Measurements from ENCODE around the gene FAP.

The FAP gene

DNA sequence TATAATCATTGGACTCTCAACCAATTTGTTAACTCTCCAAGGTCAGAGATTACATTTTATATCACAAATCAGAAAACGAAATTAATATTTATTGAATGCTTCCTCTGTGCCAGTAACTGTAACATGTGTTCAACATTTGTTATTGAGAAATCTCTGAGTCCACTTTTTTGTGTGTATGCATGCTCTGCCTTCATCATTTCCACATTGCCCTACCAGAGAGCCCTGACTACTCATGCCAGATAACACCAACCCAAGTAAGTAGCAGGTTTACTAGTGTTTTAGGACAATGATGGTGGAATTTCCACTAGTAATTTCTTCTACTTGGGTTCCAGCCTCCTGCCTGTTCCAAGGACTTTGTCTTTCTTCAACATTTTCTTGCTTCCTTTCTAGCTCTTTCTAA is 14.2 kb upstream of the FAP start:
- Histone ChIP-seq H3K36me3 (ENCODE audit: control insufficient read depth, insufficient read depth, low read length) (no peaks in the 10 kb centered on the region), H3K27ac (ENCODE audit: low read depth, low read length) (no peak overlapping the region), H3K27me3 (ENCODE audit: control insufficient read depth, insufficient read depth, low read length) (no peaks in the 10 kb centered on the region), H3K4me3 (ENCODE audit: low read length) (no peak overlapping the region), H3K9ac (ENCODE audit: low read length) (no peak overlapping the region), H3K4me1 (ENCODE audit: control insufficient read depth, insufficient read depth, low read length) (peaks cover 2% of the 10 kb centered on the region)

DNA sequence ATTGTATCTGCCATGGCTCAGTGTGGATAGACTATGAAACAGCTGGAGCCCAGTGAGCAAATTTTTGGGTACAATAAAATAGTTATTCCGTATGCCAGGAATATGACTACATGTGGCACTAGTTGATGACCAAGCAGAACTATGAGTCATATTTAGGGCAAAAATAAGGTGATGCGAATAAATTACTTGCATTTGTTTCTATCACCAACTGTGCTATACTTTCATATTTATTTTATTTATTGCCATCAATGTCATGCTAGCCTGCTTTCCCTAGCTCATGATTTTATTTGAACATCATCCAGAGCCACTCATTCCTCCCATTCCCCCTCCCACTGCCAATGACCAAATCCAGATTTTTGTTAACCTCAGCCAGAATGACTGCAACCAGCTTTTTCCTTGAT is 13.3 kb upstream of the FAP start:
- H3K27me3 ChIP-seq (ENCODE audit: control insufficient read depth, insufficient read depth, low read length), result no peaks in the 10 kb centered on the region
- H3K4me1 ChIP-seq (ENCODE audit: control insufficient read depth, insufficient read depth, low read length), result peaks cover 2% of the 10 kb centered on the region
- H3K36me3 ChIP-seq (ENCODE audit: control insufficient read depth, insufficient read depth, low read length), result no peaks in the 10 kb centered on the region
- H3K9ac ChIP-seq (ENCODE audit: low read length), result no peak overlapping the region
- H3K4me3 ChIP-seq (ENCODE audit: low read length), result no peak overlapping the region
- H3K27ac ChIP-seq (ENCODE audit: low read depth, low read length), result peak overlapping the region; percentile 53

DNA sequence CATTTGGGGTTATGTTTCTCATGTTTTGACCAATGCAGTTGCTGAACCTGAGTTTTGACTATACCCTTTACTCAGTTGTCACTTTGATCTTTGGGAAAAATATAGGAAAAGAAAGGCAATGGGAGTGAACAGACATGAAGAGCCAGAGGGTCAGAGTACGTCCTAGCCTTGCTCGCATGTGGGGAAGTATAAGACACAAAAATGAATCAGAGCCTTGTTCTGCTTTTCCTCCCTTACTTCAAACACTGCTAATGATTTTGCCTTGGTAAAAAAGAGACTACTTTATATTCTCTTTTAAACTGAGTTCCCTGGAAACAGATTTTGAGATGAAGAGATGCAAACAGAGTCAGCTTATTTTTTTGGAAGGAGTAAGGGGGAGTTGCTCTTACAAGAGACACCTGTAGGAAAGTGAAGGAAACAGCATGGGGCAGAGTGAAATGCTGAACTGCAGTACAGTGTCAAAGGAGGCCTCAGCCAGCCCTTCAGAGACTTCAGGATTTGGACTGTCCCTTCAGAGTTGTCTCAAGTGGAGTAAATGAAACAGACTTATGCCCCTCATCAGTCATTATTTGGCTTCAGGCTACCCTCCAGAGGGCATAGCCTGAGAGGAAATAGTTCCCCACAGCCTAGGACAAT is 11.1 kb upstream of the FAP start:
- no peaks in the 10 kb centered on the region for H3K36me3 ChIP-seq (ENCODE audit: control insufficient read depth, insufficient read depth, low read length)
- no peaks in the 10 kb centered on the region for H3K27me3 ChIP-seq (ENCODE audit: control insufficient read depth, insufficient read depth, low read length)
- H3K9ac ChIP-seq (ENCODE audit: low read length), result no peak overlapping the region
- no peak overlapping the region for H3K4me3 ChIP-seq (ENCODE audit: low read length)
- H3K27ac ChIP-seq (ENCODE audit: low read depth, low read length), result no peak overlapping the region
- H3K4me1 ChIP-seq (ENCODE audit: control insufficient read depth, insufficient read depth, low read length), result peaks cover 2% of the 10 kb centered on the region

DNA sequence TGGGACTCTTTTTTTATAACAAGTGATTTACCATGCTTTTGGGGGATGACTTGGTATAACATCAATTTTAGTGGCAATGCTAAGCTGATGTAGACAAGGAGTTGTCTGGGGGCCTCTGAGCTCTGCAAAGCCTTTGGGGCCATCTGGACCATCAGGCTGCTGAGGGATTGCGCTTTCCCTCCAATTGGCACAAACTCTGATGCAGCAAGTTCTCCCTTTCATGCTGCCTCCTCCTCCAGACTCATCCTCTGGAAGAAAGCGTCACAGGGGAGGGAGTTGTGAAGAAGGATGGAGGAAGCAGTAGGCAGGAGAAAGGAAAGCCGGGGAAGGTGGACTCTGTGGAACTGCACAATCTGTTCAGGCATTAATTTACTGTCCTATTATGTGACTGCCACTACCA is 10.2 kb upstream of the FAP start:
- Histone ChIP-seq H3K4me1 (ENCODE audit: control insufficient read depth, insufficient read depth, low read length) (peaks cover 2% of the 10 kb centered on the region), H3K36me3 (ENCODE audit: control insufficient read depth, insufficient read depth, low read length) (no peaks in the 10 kb centered on the region), H3K9ac (ENCODE audit: low read length) (no peak overlapping the region), H3K4me3 (ENCODE audit: low read length) (no peak overlapping the region), H3K27me3 (ENCODE audit: control insufficient read depth, insufficient read depth, low read length) (no peaks in the 10 kb centered on the region), H3K27ac (ENCODE audit: low read depth, low read length) (no peak overlapping the region)

DNA sequence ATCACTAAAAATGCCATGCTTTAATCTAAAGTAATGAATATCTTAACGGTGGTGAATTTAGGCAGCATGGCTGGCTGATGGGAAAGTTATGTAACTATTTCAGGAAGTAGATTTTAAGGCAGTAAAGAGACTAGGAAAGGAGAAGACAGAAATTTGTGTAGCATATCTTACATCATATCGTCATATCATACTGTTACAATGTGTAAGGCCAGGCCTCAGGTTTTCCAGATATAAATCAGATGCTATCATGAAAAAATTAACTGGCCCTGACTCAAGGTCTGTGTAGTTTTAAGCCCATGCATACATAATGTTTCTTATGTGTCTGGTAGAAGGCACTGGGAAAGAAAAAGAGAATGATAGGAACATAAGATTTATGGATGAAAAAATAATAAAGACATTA is 8.9 kb upstream of the FAP start:
- no peak overlapping the region for H3K4me3 ChIP-seq (ENCODE audit: low read length)
- no peaks in the 10 kb centered on the region for H3K4me1 ChIP-seq (ENCODE audit: control insufficient read depth, insufficient read depth, low read length)
- no peaks in the 10 kb centered on the region for H3K36me3 ChIP-seq (ENCODE audit: control insufficient read depth, insufficient read depth, low read length)
- peak overlapping the region; percentile 14 for H3K27ac ChIP-seq (ENCODE audit: low read depth, low read length)
- no peaks in the 10 kb centered on the region for H3K27me3 ChIP-seq (ENCODE audit: control insufficient read depth, insufficient read depth, low read length)
- H3K9ac ChIP-seq (ENCODE audit: low read length), result no peak overlapping the region

DNA sequence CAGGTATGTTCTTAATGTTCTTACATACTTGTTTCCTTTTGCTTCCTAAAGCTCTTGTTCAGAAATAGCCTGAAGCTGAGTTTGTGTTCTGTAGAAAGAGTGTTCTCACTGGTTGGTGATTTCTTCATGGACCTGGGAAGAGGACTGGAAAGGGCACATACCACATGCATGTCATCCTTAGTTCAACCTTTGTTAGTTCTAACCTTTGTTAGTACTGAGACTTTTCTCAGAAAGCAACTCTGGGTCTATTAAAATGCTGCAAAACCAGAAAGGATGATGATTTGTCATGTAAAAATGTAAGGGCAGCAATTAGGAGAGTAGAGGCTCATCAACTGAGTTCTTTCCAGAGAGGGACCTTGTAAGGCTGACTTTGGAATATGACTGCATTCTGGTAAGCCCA is 2.5 kb upstream of the FAP start:
- Histone ChIP-seq H3K9ac (ENCODE audit: low read length) (no peak overlapping the region), H3K4me1 (ENCODE audit: control insufficient read depth, insufficient read depth, low read length) (peaks cover 29% of the 10 kb centered on the region), H3K27ac (ENCODE audit: low read depth, low read length) (peak overlapping the region; percentile 86), H3K27me3 (ENCODE audit: control insufficient read depth, insufficient read depth, low read length) (no peaks in the 10 kb centered on the region), H3K36me3 (ENCODE audit: control insufficient read depth, insufficient read depth, low read length) (no peaks in the 10 kb centered on the region), H3K4me3 (ENCODE audit: low read length) (no peak overlapping the region)

DNA sequence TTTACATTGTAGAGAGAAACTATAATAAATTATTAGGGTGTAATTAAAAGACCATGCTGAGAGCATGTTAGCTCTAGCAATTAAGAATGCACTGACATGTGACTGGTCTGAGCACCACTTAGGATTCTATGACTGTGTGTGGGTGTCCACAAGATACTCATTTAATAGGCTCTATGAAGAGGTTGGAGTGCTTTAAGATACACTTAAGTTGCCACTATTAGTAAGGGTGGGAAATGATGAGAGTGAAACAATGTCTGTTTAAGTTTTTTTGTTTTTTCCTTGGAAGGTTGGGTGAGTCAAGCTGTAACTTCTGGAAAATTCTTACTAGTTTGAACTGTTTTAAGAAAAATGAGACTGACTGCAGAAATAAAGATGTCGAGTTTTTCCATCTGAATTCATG is 1.8 kb upstream of the FAP start:
- no peaks in the 10 kb centered on the region for H3K27me3 ChIP-seq (ENCODE audit: control insufficient read depth, insufficient read depth, low read length)
- no peaks in the 10 kb centered on the region for H3K36me3 ChIP-seq (ENCODE audit: control insufficient read depth, insufficient read depth, low read length)
- peak overlapping the region; percentile 86 for H3K27ac ChIP-seq (ENCODE audit: low read depth, low read length)
- H3K9ac ChIP-seq (ENCODE audit: low read length), result no peak overlapping the region
- H3K4me1 ChIP-seq (ENCODE audit: control insufficient read depth, insufficient read depth, low read length), result peaks cover 29% of the 10 kb centered on the region
- H3K4me3 ChIP-seq (ENCODE audit: low read length), result no peak overlapping the region

DNA sequence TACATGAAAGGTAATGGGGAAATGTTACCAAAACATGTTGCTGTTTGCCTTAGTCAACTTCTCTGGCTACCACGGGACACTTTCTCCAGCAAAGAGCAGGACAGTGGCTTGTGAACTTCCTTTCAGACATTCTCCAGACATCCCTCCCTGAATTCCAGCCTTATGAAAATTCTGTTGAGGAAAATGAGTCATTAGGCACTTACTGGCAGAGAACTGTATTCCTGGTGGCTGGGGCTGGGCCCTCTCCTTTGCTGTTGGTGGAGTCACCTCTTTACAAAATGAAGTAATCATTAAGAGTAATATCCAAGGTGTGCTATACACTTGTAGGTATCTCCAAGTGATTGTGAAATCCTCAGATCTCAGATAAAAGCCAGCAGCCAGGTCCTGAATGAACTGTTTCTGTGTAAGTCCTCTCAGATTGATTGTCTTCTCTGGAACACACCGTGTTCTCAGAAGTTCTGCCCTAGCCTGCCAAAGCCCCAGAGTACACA is 1.3 kb upstream of the FAP start:
- Histone ChIP-seq H3K9ac (ENCODE audit: low read length) (no peak overlapping the region), H3K4me1 (ENCODE audit: control insufficient read depth, insufficient read depth, low read length) (peaks cover 29% of the 10 kb centered on the region), H3K27ac (ENCODE audit: low read depth, low read length) (peak overlapping the region; percentile 86), H3K27me3 (ENCODE audit: control insufficient read depth, insufficient read depth, low read length) (no peaks in the 10 kb centered on the region), H3K4me3 (ENCODE audit: low read length) (no peak overlapping the region), H3K36me3 (ENCODE audit: control insufficient read depth, insufficient read depth, low read length) (no peaks in the 10 kb centered on the region)

DNA sequence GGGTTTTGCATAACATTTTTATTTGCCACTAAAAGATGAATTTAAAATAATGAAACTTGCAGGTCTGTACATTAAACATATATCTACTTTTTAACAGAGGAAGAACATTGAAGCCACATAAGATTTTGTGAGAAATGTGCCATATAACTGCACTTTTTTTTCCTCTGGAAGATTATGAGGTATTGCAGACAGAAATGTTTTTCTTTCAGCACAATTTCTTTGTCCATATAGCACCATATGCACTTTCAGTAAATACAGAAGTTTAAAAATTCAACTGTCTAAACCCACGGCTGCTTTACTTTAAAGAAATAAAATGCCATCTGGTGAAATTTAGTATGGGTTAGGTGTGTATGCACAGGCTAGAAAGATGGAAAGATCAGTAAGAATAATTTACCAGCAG is 470 bp upstream of the FAP start:
- Histone ChIP-seq H3K9ac (ENCODE audit: low read length) (no peak overlapping the region), H3K4me3 (ENCODE audit: low read length) (no peak overlapping the region), H3K27me3 (ENCODE audit: control insufficient read depth, insufficient read depth, low read length) (no peaks in the 10 kb centered on the region), H3K4me1 (ENCODE audit: control insufficient read depth, insufficient read depth, low read length) (peaks cover 29% of the 10 kb centered on the region), H3K27ac (ENCODE audit: low read depth, low read length) (peak overlapping the region; percentile 86), H3K36me3 (ENCODE audit: control insufficient read depth, insufficient read depth, low read length) (no peaks in the 10 kb centered on the region)

DNA sequence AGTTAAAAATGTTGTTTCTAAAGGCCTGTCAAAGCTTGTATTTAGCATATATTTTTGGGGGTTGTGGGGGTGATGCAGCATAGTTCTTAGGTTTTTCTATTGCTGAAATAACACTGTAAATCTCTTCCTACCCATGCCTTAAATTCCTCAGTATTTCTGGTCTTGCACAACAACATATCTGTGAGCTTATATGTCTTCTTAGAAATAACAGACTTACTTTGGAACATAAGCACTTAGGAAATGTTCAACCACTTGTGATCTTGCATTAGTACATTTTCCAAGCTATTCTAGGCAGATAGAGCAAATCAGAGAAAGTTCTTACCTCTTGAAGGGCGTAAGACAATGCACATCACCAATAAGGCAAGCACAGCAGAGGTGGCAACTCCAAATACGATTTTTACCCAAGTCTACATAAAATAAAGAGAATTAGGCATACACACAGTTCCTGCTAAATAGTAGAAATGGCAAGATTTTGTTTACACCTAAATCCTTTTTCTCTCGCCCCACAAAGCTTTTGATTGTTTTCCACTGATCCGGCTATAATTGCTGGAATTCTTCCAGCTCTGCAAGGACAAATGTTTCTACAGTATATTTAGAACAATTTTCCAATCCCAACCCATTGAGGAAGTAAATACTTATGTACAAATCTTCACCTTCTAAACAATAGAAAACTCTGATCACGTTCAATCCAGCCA is 512 bp downstream of the FAP start:
- Histone ChIP-seq H3K27me3 (ENCODE audit: control insufficient read depth, insufficient read depth, low read length) (no peaks in the 10 kb centered on the region), H3K27ac (ENCODE audit: low read depth, low read length) (peak overlapping the region; percentile 37), H3K4me3 (ENCODE audit: low read length) (peak overlapping the region; percentile 13), H3K4me1 (ENCODE audit: control insufficient read depth, insufficient read depth, low read length) (peaks cover 29% of the 10 kb centered on the region), H3K36me3 (ENCODE audit: control insufficient read depth, insufficient read depth, low read length) (no peaks in the 10 kb centered on the region), H3K9ac (ENCODE audit: low read length) (no peak overlapping the region)

DNA sequence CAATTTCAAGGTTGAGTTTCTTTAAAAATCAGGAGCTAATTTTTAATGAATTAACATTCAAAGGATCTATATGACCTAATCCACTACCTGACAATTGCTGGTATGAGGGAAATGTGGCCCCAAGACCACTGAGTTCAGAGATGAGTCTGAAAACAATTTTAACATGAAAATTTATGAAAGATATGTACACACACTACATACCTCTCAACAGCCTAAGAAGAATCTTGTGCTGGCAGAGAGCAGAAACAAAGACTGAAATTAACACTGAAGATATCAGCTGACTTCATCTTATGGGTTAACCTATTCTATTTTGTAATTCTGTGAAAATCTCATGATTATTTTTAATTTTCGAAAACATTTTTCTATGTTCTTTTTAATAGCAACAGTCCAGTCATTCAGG is 1.7 kb downstream of the FAP start:
- no peaks in the 10 kb centered on the region for H3K27me3 ChIP-seq (ENCODE audit: control insufficient read depth, insufficient read depth, low read length)
- H3K27ac ChIP-seq (ENCODE audit: low read depth, low read length), result no peak overlapping the region
- no peak overlapping the region for H3K9ac ChIP-seq (ENCODE audit: low read length)
- peaks cover 29% of the 10 kb centered on the region for H3K4me1 ChIP-seq (ENCODE audit: control insufficient read depth, insufficient read depth, low read length)
- no peaks in the 10 kb centered on the region for H3K36me3 ChIP-seq (ENCODE audit: control insufficient read depth, insufficient read depth, low read length)
- H3K4me3 ChIP-seq (ENCODE audit: low read length), result no peak overlapping the region

DNA sequence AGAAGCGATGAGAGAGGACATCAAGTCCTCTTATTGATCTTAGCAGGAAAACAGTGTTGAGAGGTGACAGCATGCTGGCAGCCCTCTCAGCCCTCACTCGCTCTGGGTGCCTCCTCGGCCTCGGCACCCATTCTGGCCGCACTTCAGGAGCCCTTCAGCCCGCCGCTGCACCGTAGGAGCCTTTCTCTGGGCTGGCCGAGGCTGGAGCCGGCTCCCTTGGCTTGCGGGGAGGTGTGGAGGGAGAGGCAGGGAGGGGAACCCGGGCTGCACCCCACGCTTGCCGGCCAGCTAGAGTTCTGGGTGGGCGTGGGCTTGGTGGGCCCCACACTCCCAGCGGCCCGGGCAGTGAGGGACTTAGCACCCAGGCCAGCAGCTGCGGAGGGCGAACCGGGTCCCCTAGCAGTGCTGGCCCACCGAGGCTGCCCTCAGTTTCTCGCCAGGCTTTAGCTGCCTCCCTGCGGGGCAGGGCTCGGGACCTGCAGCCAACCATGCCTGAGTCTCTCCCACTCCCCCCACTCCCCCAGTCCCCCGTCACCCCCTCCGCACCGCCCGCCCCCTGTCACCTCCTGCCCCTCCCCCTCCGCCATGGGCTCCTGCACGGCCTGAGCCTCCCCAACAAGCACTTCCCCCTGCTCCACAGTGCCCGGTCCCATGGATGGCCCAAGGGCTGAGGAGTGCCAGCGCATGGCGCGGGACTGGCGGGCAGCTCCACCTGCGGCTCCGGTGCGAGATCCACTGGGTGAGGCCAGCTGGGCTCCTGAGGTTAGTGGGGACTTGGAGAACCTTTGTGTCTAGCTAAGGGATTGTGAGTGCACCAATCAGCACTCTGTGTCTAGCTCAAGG is 8.4 kb downstream of the FAP start:
- Histone ChIP-seq H3K27me3 (ENCODE audit: control insufficient read depth, insufficient read depth, low read length) (no peaks in the 10 kb centered on the region), H3K9ac (ENCODE audit: low read length) (no peak overlapping the region), H3K36me3 (ENCODE audit: control insufficient read depth, insufficient read depth, low read length) (no peaks in the 10 kb centered on the region), H3K27ac (ENCODE audit: low read depth, low read length) (no peak overlapping the region), H3K4me1 (ENCODE audit: control insufficient read depth, insufficient read depth, low read length) (no peaks in the 10 kb centered on the region), H3K4me3 (ENCODE audit: low read length) (no peak overlapping the region)

All from rectal smooth muscle tissue (tissue), 1 donor.